ENCODE data around the gene ZNF473. TPM values are rescaled to one million over a fixed set of nuclear protein-coding genes. Genes with fewer than 3 reads are reported as not detected.

The ZNF473 gene
- polyA plus RNA-seq, 3 donors: 15.4 to 19.1 (median 18.7) TPM

DNA sequence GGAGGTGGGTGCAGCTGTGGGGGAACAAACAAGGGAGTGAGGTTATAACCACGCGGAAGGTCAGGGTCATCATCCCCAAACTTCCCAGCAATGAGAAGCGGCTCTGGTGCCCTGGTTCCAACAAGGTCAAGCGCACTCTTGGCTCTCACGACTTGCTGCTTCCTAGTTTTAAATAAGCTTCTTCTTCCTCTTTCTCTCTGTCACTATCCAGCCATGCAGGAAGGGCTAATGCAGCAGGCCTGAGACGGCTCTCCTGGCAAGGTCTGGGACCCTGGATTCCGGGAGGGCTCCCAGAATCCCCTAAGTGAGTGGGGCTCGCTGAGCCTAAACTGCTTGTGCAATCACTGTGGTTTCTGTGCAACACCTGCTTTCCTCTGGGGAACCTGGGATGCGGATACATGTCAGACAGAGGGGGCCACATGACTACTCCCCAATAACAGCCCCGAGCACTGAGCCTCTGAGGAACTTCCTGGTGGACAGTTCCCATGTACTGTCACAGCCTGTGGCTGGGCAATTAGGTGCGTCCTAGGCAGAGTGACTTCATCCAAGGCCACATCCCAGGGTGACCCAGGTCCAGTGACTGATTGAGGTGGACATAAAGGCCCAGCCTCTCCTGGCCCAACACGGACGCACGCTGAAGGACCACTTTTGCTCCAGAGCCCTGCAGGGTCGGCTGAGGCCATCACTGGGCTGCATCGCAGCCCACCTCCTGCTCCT, 24.8 kb upstream of the ZNF473 start:
- no peak for DNase-seq

DNA sequence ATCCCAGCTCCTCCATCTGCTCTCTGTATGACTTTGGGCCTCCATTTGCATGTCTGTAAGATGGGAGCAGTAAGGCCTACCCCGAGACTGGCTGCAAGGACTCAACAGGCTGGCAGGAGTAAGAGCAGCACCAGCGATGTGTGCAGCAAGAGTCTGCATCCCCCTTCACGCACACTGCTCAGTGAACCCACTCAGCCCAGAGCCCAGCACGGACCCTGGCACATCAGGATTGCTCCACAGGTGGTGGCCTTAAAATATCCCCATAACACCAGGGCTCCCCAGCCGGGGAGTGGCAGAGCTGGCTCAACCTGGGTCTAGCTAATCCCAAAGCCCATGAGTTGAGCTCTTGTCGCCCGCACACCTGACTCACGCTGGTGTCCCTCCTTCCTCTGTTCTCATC, 24.0 kb upstream of the ZNF473 start:
- DNase-seq: no peak

- no peak for DNase-seq
These were observed 23.3 kb upstream of the ZNF473 start for GRCh38 chr19:50002386-50002960.

- DNase-seq: no peak
These were observed 22.5 kb upstream of the ZNF473 start for GRCh38 chr19:50003254-50003788.

DNA sequence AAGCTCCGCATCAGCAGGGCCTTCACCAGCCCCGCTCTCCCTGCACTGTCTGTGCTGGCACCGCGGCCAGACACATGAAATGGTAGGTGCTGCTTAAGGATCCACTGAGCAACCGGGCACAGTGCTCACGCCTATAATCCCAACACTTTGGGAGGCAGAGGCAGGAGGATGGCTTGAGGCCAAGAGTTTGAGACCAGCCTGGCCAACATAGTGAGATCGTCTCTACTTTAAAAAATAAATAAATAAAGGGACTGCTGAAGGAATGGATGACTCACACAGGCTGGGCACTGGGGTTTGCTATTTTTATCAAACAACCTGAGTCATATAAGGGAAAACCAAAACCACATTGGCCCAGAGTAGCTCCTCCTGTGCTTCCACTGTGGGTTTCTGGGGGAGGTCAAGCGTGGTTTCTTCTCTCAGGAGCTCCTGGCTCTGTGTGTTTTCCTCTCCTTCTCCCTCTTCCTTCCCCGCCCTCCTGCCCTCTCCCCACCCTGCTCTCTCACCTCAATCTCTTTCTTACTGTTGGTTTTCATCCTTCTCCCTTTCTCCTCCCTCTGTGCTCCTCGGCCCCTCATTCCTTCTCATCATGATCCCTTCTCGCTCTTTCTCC, 21.9 kb upstream of the ZNF473 start:
- no peak for DNase-seq

- no peak for DNase-seq
These were observed 20.4 kb upstream of the ZNF473 start for GRCh38 chr19:50005428-50005827.

GRCh38 chr19:50007170-50007569, 18.6 kb upstream of the ZNF473 start:
- no peak for DNase-seq

DNA sequence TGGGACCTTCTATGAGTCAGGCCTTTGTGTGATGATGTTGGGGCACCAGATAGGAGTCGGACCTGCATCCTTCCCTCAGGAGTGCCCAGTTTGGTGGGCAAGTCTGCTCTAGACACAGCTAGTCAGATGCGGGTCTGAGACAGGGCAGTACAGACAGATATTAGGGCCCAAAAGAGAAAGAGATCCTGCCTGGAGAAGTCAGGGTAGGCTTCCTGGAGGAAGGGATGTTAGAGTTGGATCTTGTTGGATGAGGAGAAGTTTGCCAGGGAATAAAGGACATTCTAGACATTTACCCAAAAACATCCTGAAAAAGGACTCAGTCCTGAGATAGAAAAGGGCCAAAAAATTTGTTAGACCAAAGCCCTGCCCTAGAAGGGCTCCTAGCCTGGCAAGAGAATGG, 17.9 kb upstream of the ZNF473 start:
- no peak for DNase-seq

GRCh38 chr19:50008532-50008931, 17.3 kb upstream of the ZNF473 start:
- no peak for DNase-seq

GRCh38 chr19:50016225-50016807, 9.5 kb upstream of the ZNF473 start:
- DNase-seq: no peak

DNA sequence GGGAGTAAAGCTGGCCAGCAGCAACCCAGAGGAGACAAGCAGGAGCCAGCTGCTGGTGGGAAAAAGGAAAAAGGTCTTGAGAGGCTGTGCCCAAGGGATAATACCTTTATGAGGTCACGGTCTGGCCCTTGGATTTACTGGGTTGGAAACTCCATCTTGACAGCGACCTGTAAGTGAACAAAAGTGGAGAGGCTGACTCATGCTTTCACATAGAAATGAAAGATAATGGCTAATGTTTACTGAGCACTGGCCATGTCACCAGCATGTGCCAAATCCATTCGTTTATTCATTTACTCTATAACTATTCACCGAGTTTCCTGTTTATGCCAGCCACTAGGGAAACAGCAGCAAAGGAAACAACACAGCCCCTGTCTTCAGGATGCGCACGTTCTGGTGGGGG, 5.3 kb upstream of the ZNF473 start:
- no peak for DNase-seq

DNA sequence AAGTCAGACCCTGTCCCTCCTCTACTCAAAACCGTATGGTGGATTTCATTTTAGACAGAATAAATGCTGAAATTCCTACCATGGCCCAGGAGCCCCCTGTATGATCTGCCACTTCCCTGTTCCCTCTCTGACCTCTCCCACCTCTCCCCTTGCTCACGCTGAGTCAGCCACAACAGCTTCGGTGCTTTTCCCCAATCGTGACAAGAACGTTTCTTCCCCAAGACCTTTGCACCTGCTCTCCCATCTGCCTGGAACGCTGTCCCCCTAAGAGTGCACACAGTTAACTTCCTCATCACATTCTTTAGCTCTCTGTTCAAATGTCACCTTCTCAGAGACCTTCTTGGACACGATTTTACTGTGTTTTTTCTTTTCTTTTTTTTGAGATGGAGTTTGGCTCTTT, 3.0 kb upstream of the ZNF473 start:
- DNase-seq: no peak

DNA sequence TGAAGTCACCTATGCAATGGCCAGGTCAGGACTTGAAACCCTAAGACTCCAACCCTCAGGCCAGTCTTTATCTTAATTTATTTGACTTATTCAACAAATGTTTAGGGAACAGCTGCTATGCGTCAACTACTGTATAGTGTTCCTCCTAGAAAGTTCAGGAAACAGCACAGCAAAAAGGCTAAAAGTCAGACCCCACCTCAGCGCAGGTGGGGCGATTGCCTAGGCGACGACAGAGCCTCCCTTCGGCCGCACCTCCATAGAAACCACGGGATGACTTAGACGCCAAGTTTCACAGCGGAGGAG, 1.1 kb upstream of the ZNF473 start:
- peak; percentile 17 for DNase-seq

GRCh38 chr19:50025022-50025793, 597 bp upstream of the ZNF473 start, which contains the start of gene VRK3:
VRK3 (minus strand) TSS chr19:50025372; CDS start chr19:50016162, 9,210 bp downstream.
- peak; percentile 100 for DNase-seq

DNA sequence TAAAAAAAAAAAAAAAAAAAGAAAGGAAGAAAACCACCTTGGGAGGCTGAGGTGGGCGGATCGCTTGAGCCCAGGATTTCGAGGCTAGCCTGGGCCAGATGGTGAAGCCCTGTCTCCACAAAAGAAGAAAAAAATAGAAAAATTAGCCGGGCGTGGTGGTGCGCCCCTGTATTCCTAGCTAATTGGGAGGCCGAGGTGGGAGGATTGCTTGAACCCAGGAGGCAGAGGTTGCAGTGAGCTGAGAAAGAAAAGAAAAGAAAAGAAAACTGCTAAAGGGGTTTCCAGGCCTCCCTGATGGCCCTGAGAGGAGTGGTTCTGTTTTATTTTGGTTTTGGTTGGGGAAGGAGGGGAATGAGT, 723 bp downstream of the ZNF473 start:
- no peak for DNase-seq

GRCh38 chr19:50030225-50030624, 4.4 kb downstream of the ZNF473 start:
- DNase-seq: no peak

- no peak for DNase-seq
These were observed 5.1 kb downstream of the ZNF473 start for GRCh38 chr19:50030937-50031336.

- no peak for DNase-seq
These were observed 11.1 kb downstream of the ZNF473 start for GRCh38 chr19:50036908-50037307.

- no peak for DNase-seq
These were observed 14.2 kb downstream of the ZNF473 start for GRCh38 chr19:50039968-50040367.

GRCh38 chr19:50040967-50041366, 15.2 kb downstream of the ZNF473 start:
- no peak for DNase-seq

- no peak for DNase-seq
These were observed 16.7 kb downstream of the ZNF473 start for GRCh38 chr19:50042363-50043024.

- DNase-seq: no peak
These were observed 18.2 kb downstream of the ZNF473 start for GRCh38 chr19:50043967-50044366.
